CD4-positive, alpha-beta T cell treated with Interleukin-15 for 4 hours (primary cell): ENCODE data around the gene MRPS23.
A peak's percentile ranks its signal among the peaks of the same experiment; 100 is the strongest.

ENCODE experiments used
- DNase-seq: peaks from one replicate; pipeline ENCODE4 v3.0.0-alpha.2; 2020; ENCODE audit warnings: low spot score

The MRPS23 gene

DNA sequence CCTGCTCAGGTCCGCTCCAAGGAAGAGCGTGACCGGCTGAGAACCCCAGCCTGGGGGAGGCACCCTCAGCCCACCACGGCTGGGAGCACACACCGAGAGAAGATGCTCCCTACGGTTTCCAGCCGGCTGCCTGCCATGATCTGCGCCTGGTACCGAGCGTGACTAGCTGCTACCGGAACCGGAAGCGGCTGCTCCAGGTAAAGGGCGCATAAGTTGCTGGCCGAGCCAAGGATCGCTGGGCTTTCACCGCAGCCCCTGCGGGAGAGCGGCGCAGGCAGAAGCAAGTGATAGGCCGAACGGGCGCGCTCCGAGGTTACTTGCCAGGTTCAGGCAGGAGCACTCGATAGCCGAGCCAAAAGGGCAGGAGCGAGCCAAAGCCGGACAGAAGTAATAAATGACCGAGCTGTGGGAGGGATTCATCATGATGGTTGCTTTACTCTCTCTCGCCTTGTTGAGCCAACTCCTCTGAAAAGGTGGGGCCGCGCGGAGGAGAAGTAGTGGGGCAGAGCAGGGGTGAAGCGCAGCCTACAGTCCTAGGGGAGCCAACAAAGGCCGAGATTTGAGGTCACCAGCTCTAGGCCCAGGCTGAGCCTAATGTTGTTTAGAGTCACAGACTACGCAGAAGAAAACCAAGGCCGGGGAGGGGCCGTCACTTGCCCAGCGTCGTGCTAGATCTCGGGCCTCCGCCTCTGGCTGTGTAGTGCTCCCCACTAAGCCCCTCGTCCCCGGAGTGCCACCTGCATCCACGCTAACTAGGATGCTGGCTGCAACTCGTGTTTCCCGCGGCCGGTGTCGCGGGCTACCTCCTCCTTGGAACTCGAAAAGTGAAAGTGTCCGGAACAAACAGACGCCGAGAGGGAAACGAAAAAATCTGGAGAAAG lies at the start of gene MRPS23:
MRPS23 (minus strand) TSS at position 171 of the 881 bp plus-strand sequence; CDS start at position 137, 34 bp downstream.
- peak; percentile 97 for DNase-seq

DNA sequence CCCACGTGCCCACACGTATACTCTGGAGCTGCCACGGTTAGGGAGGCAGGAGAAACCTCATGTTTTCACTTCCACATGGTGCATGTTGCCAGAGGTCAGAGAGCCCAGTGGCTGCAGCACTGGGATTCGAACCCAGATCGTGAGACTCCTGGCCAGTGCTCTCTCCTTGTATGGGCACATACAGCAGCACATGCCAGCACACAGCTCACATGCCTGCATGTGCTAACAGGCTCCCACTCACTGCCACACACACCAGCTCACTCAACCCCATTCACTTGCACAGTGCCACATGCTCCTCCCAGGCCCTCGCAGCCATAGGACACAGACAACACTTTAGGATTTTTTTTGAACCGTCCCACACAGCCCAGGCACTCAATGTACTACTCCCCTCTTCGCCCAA lies 49.5 kb upstream of the MRPS23 start:
- DNase-seq: no peak

DNA sequence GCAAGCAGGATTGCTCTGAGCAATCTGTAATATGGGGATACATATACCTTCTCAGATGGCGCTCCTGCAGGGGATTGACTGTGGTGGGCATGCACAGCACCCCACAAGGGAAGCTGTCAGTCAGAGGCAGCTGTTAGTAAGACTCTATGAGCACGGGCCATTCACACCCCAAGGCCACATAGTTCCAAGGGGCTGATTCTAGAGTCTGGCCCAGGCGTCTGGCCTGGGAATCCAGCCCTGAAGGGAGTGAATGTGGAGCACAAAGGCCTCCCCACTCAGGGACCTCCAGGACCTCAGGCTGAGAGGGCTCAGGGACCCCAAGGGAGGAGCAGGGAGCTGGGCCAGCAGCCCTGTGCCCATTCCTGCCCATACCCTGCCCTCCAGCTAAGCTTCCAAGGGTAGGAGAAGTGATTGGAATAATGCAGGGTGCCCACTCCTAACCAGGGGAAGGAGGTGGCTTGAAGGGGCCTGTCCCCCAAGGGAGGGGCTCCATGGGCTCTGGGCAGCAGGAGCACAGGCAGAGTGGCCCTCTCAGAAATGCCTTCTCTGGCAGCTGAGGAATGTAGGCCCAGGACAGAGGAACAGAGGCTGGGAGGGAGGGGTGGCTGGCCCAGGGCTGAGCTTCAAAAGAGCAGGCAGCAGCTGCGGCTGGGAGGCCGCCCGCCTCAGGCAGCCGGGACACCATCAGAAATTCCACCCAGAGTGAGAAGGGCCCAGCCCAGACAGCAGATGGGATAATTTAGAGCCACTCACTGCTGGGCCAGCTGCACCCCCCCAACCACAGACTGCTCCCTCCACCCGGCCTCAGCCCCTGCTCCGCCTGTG lies 48.9 kb upstream of the MRPS23 start:
- no peak for DNase-seq

DNA sequence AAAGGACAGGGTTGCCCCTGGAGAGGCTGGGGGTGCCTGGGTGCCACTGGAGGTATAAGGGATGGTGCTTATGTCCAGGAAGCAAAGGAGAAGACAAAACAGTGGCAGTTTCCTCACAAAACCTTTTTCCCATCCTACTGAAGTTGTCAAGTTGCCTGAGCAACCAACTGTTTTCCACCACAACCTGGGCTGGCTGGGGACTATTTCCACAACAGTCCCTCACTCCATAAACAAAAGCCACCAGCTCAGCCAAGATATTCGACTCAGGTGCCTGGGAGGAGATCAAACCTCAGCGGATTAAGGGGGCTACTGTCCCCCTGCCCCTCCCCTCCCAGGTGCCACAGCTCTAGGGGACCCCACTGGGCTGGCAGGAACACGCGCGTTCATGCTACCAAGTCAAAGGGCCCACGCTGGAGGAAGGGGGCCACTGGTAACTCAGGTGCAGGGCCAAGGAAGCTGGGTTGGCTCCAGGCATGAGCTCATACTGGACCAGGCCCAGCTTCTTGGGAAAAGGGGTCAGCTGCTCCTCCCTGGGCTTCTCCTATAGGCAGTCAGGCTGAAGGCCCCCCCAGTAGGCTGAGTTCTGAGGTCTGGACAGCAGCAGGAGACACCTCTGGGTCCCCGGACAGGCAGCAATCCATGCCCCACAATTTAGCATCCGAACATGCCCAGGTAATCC lies 45.7 kb upstream of the MRPS23 start:
- DNase-seq: no peak

DNA sequence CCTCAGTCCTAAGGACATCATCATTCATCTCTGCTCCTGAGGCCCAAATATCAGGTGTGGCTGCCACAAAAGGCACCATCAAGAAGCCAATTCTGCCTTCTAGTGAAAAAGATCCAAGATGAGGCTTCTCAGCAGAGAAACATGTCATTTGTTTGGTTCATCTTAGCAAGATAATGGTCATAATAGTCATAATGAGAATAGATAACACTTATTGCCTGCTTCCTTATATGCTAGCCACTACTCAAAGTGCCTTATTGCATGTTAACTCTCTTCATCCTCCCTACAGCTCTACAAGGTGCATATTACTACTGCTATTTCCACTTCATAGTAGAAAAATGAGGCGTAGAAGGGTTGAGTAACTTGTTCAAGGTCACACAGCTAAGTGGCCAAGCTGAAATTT lies 45.0 kb upstream of the MRPS23 start:
- DNase-seq: no peak

DNA sequence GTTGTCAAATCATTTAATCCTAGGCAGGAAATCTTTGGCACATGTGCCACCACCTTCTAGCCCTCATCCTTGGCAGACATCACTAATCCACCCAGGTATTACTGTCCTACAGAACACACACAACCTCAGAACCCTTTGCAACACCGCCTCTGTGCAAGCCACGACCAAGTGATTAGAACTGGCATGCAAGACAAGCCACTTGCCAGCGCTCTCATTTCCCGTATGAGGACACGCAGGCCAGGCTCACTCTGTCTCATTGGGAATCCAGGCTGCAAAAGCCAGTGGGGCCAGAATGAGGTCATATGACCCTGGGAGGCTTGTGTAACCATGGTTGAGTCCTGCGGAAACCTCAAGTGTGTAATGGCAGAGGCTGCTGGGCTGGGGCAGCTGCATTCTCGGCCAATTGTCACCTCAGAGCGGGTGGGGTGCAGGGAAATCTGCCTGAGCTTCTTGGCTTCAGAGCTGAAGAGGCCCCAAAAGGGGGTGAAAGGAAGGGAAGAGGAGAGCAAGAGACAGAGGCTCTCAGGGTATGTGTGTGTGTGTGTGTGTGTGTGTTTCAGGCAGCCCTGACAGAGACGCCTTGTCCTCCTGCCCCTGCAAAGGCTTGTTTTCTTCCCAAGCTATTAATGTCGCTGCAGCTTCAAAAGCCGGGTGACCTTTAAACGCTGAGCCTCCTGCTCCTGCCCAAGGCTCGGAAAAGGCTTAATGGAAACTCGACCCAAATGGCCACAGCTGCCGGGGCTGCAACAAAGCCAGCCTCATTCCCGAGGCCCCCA lies 43.2 kb upstream of the MRPS23 start:
- DNase-seq: peak; percentile 7

DNA sequence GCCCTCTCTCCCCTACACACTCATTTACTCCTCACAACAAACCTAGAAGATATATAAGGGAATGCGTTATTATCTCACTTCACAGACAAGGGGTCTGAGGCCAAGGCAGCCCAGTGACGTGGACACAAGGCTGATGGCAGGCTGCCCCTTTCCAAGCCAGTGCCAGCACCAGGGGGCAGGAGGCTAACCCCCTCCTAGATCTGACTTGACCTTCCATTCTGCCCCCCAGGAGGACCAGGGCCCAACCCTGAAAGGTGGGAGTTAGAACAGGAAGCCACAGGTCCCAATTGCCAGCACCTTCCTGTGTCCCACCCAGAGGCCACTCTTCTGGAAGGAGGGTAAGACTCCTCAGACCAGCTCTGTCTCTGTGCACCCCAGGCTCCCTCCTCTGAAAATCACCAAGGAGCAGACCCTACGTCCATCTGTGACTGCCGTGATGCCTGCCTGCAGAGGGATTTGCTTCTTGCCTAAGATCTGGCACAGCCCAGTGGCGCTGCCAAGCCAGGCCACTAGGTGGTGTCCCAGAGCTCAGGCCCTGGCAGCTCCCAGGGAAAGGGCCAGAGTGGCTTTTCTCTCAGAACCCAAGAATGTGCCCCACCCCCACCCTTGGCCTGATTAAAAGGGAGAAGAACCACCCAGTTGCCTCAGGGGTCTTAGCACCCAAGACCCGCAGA lies 42.4 kb upstream of the MRPS23 start:
- peak; percentile 79 for DNase-seq

DNA sequence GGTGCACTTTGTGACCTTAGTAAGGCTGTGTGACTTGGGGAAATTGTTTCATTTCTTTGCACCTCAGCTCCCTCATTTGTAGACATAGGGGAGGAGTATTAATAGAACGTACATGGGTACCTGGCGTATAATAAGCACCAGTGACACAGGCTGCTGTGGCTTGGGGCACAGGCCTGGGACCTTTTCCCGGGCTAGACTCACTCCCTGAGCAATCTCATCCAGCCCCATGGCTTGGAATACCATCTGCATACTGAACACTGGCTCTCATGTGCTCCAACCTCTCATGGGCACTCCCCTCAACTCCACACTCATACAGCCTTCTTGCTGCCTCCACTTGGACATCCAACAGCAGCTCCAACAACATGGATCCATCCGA lies 41.0 kb upstream of the MRPS23 start:
- no peak for DNase-seq

DNA sequence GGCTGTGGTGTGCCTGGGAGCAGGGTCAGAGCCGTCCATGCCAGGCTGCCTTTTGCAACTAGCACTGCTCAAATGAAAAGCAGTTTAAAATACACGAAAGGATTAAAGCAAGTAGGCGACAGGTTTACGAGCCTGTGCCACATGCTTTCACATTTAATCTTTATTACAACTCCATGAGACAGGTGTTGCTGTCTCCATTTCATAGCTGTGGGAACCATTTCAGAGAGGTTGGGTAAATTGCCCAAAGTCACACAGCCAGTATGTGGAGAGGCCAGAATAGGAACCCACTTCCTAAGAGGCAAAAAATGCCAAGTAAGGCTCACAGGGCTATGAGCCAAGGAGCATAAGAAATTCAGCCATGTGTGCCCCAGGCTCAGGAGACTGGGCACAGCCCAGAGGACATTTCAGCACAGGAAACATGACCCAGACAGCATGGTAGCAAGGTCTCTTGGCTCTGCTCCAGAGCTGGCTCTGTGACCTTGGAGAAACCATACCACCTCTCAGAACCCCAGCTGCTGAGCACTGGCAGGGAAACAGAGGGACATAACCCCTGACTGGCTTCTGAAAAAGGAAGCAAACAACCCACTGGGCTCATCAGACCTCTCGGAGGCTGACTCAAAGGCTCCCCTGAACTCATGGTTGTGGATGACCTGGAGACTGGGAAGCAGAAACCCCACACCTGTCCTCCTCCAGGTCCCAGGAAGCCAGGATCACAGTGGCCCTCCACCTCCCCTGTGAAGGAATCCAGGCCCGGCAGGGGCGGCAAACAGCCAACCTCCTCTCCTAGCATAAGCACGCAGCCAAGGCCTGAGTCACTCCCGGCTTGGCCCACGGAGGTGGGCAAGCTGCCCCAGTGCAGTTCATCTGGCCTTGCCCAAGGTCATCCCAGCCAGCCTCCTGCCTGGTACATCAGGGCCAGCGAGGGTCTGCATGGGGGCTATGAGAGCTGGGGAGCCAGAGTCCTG lies 40.3 kb upstream of the MRPS23 start:
- no peak for DNase-seq

DNA sequence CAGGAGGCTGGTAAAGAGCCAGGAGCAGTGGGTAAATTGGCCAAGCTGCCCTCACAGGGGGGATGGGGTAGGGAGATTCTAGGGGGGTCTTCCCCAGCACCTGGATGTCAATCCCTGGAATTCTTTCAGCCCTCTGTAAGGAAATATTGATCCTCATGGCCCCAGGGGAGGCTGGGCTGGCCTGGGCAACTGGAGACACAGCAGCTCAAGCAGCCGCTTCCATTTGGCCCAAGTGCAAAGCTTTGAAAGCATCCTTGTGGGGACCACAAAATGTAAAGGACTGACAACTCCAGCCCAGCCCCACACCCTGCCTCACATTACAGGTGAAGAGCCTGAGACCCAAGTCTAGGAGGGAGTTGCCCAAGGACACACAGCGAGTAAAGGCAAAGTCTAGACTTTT lies 39.4 kb upstream of the MRPS23 start:
- no peak for DNase-seq

DNA sequence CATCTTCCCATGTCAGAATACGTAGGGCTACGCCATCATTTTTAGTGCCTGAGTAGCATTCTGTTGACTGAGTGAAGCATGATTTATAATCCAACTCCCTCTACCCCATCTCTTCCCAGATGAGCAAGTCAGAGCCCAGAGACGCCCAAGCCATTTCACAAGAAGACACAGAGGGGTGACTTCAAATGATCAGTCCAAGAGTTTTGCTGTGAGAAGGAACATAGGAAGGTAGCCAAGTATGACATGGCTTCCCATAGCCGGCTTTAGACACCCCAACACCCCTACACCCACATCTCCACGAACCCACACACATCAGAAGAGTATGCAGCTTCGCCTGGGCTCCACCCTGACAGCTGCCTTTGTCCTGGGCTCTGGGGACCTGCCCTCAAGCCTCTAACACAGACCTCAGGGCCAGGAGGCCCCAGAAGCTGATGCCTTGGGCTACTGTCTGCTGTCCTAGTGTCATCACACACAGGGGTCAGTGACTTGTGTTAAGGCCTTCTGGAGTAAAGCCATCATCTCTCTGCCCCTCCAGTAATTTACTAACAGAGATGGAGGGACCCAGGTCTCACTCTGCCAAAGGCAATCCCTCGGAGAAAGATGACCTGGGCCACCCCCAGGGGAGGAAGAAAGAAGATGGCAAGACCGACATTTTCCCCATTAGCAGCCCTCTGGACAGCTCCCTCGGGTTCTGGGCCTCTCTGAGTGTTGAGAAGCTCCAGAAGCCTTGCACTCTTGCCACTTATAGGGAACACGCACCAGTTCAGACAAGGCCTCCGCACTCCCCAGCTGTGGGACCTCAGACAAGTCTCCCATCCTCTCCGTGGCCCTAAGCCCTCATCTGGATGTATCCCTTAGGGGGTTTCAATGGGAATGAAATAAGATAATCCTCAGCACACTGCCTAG lies 38.7 kb upstream of the MRPS23 start:
- DNase-seq: no peak

DNA sequence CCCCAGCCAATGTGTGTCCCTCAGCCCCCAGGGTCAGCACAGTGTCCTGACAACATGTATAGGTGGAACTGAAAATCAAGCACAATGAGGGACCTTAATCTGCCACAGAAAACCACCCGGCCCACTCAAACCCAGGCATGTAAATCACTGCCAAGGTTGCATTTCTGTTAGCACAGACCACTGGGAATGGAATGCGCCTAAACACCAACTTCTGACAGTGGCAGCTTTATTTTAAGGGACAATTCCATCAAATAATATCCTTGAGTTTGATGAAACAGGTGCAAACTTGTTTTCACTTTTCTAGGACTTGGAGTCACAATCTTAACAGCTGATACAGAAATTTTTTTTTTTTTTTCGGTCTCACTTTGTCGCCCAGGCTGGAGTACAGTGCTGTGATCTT lies 37.3 kb upstream of the MRPS23 start:
- DNase-seq: no peak

DNA sequence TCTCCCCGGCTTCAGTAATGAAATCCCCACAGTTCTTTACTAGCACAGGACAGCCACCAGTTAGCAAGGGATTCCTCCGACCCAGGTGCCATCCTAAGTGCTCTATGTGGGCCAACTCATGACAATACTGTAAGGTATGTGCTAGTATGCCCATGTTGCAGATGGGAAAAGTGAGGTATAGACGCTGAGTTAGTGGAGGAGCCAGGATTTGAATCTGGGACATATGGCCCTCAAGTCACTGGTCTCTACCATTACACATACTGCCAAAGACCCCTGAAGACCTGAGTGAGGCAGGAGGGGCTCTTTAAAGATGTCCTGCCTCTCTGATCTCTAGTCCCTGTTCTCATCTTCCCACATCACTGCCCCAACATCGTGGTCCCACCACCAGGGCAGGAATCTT lies 36.2 kb upstream of the MRPS23 start:
- no peak for DNase-seq

DNA sequence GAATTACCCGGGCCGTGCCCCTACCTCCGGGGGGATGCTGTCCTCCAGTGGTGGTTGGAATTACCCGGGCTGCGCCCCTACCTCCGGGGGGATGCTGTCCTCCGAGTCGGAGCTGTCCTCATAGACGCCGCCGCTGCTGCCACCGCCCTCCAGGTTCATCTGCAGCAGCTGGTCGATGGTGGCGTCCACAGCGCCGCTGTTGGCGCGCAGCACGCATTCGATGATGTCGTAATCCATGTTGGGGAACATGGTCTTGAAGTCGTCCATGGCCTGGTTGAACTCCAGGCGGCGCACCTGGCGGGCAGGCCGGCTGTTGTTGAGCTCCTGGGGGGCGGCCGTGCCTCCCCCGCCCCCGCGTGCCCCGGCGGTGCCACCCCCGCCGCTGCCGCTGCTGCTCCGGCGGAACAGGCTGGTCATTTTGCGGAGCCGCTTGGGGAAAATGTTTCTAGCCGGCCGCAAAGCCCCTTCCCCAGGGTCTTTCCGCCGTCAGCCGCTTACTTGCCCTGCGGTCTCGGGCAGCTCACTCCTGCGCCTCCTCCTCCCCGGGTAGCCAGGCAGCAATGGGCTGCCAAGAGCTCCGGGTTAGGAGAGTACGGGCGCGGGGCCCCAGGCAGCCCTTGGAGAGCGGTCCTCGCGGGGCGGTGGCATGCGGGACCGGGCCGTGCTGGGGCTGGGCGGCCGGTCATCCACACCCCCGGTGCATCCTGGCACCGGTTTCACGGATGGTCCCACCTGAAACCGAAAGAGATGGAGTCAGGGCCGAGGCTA lies 35.5 kb upstream of the MRPS23 start:
- DNase-seq: no peak

DNA sequence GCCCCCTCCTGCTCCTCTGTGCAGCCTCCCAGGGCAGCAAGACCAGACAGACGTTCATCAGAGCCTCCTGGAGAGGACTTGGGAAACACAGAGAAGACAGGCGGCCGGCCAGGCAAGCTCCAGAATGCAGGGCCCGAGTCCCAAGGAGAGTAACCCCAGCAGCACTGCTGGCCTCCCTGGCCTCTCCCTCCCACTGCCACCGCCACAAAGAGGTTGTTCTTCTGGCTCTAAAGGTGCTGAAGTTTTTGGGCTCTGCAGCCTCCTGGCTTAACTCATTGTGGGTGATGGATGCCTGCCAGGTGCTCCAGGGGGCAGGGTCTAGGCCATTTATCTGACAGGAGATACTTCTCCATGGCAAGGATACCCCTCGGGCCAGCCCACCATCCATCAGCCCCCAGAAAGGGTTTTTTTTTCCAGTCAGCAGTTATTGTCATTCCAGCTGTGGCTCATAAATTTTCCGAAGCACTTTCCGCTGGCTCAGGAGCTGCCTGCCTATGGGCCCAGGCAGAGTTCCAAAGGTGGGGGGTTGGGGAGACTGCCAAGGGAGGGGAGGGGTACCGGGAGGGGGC lies 32.0 kb upstream of the MRPS23 start:
- no peak for DNase-seq

DNA sequence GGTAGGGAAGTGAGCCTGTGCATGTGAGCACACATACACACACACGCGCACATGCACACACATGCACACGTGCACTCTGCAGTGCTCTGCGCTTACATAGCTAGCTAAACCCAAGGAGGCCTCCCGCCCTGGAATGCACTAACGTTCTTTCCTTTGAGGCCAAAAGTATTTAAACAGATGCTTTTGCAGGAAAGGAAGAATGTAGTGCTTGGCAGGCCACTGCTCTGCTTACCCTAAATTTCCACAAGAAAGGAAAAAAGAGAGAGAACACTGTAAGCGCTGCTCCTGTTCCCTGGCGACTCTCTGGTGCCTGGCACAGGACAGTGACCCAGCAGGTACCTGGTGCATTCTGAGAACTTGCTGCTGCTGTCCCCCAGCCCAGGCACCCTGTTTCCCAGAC lies 31.3 kb upstream of the MRPS23 start:
- DNase-seq: no peak

DNA sequence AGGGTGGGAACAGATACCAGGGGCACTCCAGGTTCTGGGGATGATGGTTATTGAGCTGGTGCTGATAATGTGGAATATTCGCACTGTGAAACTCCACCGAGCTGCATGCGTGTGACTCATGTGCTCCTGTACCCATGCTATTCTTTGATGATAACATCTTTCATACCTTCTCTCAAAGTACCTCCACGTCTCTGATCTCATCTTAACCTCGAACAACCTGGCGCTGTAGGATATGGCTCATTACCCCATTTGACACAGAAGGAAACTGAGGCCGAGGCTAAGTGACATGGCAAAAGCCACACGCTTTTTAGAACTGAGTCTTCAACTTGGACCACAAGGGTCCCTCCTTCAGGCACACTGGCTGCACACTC lies 30.2 kb upstream of the MRPS23 start:
- DNase-seq: peak; percentile 7
